ENCODE results near the gene LRRC61. TPM values are rescaled to one million over a fixed set of nuclear protein-coding genes. Genes with fewer than 3 reads are reported as not detected.
"Not testable (repeated sequence)": the region's sequence is repeated elsewhere in the genome, so short reads cannot be mapped to it uniquely, and the experiment has no call there.

Gene LRRC61
- total and polyA plus RNA-seq, 10 donors = 4.2 to 21.7 (median 11.4) TPM

DNA sequence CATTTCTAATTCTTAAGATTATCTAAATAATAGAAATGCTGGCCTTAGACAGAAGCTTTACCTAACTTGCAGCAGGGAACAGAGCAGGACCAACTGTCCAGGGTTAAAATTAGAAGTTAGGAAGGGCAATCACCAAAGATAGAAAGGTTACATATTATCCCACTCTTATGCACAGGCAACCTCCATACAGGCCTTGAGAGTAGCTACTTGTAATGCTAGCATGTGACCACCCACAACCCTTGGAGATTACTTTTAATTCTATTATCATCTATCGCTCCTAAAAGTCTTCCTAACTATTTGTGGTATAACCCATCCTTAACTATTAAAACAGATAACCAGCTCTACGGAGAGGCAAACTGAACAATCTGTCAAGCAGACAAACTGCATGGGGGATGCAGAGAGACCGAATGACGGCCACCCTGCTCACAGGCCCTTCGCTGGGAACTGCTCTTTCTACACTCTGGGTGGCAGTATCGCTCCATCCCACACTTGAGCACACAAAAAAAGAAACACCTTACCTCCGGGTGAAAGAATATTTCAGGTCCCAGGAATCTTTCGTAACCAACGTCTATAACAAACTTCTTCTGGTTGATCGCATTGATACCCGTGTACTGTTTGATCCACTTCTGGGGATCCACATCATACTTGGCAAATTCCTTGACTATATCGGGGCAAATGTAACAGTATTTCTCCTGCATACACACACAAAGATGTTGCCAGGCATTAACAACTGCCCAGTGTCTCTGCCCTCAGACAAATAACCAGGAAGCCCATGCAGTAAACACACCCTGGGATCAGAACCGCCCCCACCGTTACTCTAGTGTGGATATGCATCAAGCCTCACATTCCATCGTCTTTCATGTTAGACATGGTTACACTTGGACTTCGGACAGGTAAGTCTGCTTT lies 37.1 kb upstream of the LRRC61 start:
- H3K4me3 ChIP-seq; DNase-seq; H3K27me3 ChIP-seq (replicated peaks in 1 of 7); H3K9me3 ChIP-seq; intact Hi-C loops (cut with DNase I; ENCODE audit: low total_unique reads); H3K4me1 ChIP-seq; H3K36me3 ChIP-seq; H3K27ac ChIP-seq: not testable (repeated sequence)
- TF ChIP-seq, protein P1, sequence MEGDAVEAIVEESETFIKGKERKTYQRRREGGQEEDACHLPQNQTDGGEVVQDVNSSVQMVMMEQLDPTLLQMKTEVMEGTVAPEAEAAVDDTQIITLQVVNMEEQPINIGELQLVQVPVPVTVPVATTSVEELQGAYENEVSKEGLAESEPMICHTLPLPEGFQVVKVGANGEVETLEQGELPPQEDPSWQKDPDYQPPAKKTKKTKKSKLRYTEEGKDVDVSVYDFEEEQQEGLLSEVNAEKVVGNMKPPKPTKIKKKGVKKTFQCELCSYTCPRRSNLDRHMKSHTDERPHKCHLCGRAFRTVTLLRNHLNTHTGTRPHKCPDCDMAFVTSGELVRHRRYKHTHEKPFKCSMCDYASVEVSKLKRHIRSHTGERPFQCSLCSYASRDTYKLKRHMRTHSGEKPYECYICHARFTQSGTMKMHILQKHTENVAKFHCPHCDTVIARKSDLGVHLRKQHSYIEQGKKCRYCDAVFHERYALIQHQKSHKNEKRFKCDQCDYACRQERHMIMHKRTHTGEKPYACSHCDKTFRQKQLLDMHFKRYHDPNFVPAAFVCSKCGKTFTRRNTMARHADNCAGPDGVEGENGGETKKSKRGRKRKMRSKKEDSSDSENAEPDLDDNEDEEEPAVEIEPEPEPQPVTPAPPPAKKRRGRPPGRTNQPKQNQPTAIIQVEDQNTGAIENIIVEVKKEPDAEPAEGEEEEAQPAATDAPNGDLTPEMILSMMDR (IDR thresholded peaks at IDR 0.05 in 8 of 11, conservative IDR thresholded peaks at IDR 0.05 in 3 of 11) = peak; percentile 30 to 75 (median 53)
- WGBS, 5 donors = 36 to 47% (median 44%) methylated on average over 15 to 16 of the region's 16 CpGs

DNA sequence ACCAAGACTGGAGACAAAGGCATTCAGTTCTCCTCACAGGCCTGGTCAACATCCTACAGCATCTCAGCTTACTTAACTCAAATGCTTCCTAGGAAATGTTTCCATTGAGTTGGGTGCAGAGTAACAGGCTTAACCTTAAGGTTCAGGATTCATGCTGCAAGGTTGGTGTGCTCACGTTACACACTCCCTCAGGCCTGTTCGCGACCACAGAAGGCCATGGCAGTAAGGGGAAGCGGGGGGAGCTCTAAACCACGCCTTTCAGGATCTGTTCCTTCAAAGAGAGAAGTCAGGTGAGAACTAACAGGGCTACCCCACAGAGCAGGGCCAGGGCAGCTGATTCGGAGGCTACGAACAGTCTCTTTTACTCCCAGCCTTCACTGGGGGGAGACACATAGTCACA lies 35.3 kb upstream of the LRRC61 start:
- WGBS, 5 donors = 57 to 70% (median 69%) methylated on average over 5 to 7 of the region's 7 CpGs
- intact Hi-C loops (cut with DNase I; ENCODE audit: low total_unique reads); H3K4me3 ChIP-seq; H3K27me3 ChIP-seq (replicated peaks in 1 of 7); H3K9me3 ChIP-seq; DNase-seq; H3K36me3 ChIP-seq; H3K27ac ChIP-seq; H3K4me1 ChIP-seq: not testable (repeated sequence)

DNA sequence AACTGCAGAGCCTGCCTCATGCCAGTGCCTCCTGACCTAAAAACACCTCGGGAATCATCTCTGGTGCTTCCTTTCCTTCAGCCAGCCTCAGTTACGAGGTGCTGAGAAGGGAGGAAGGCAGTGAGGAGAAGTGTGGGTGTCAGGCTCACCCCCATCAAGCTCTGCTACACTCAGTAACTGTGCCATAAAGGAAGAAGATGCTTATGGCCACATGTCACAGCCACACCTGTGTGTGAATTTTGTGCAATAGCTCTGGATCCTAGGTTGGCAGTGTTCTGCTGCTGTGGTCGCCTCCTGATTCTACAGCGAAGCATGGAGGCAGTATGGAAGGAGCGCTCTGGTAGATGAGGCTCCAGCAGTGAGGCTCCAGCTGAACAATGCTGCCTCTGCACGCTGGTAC lies 34.3 kb upstream of the LRRC61 start:
- H3K9me3 ChIP-seq; DNase-seq; H3K27ac ChIP-seq; intact Hi-C loops (cut with DNase I; ENCODE audit: low total_unique reads); H3K4me3 ChIP-seq; H3K36me3 ChIP-seq; H3K4me1 ChIP-seq; H3K27me3 ChIP-seq (replicated peaks in 1 of 7): not testable (repeated sequence)
- WGBS, 5 donors = 84 to 97% (median 91%) methylated on average over 3 to 5 of the region's 6 CpGs

DNA sequence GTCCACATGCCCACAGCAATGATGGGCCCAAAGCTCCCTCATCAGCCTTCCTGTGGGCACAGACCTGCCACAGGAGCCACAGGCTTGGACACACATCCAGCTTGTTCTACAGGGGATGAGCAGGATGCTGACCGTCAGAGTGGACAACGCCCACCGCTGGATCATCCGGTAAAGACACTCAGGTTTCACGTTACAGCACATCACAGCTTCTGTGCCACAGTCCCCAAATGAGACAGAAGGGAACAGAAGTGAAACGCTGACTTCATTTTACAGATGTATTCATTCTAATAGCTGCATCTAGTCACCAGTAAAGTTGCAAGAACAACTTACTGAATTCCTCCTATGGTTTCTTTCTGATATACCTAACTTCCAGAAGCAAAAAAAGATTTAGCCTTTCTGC lies 32.8 kb upstream of the LRRC61 start:
- DNase-seq; H3K36me3 ChIP-seq; H3K4me1 ChIP-seq; H3K27ac ChIP-seq; H3K27me3 ChIP-seq (replicated peaks in 1 of 7); intact Hi-C loops (cut with DNase I; ENCODE audit: low total_unique reads); H3K4me3 ChIP-seq; H3K9me3 ChIP-seq: not testable (repeated sequence)
- 64 to 90% (median 79%) methylated on average over 4 to 6 of the region's 6 CpGs for WGBS, 5 donors

DNA sequence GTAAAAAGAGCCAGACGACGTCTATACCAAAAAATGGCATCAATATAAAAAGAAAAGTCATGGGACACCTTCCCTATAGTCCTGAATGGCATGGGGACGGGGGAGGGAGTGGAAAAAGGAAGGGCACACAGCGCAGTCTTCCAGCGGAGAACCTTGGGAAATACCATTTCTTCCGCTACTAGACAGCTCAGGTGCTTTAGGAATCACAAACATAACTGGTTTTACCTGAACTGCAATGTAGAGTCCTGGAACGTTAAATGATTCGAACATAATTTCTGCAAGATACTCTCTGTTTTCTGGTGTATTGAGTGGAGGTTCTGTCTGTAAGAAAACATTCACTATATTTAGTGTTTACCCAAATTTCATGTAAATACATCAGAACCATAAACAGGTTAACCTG lies 28.1 kb upstream of the LRRC61 start:
- DNase-seq; H3K36me3 ChIP-seq; intact Hi-C loops (cut with DNase I; ENCODE audit: low total_unique reads); H3K4me1 ChIP-seq; H3K9me3 ChIP-seq; H3K27ac ChIP-seq; H3K27me3 ChIP-seq (replicated peaks in 1 of 7); H3K4me3 ChIP-seq: not testable (repeated sequence)
- WGBS, 5 donors = 88 to 96% (median 96%) methylated on average over 7 to 8 of the region's 8 CpGs

DNA sequence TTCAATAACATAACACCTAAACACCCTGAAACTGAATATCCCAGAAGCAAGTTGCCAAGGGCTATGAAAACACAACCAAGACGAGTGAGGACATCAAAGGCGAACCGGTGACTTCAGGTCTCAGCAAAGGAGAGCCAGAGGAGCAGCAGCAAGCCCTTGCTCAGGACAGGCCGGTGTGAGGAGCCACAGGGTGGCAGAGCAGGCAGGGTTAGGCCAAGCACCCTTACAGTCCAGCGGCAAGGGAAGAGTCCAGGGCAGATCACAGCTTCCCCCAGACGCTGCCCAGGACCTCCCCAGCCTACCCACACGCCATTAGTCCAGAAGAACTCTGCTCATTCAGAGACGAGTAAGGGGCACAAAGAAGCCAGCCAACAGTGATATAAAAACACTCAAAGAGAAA lies 27.5 kb upstream of the LRRC61 start:
- 71 to 94% (median 83%) methylated on average over 1 to 3 of the region's 8 CpGs for whole genome bisulfite sequencing, 5 donors
- intact Hi-C loops (cut with DNase I; ENCODE audit: low total_unique reads); H3K4me3 ChIP-seq; H3K4me1 ChIP-seq; H3K27ac ChIP-seq; DNase-seq; H3K36me3 ChIP-seq; H3K9me3 ChIP-seq; H3K27me3 ChIP-seq (replicated peaks in 1 of 7): not testable (repeated sequence)

DNA sequence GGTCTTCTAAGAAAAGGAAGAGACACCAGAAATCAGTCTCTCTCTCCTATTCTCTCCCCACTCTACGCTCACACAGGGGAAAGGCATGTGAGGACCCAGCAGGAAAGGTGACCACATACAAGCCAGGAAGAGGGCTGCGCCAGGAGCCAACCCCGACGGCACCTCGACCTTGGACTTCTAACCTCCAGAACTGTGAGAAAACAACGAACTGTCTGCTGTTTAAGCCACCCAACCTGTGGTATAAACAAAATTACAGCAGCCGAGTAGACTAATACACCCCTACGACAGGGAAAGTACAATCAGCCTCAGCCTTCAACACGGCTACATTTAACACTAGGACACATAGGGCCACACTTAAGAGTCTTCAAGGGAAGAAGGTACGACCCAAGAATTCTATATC lies 26.4 kb upstream of the LRRC61 start:
- H3K27ac ChIP-seq; DNase-seq; H3K4me3 ChIP-seq; intact Hi-C loops (cut with DNase I; ENCODE audit: low total_unique reads); H3K27me3 ChIP-seq (replicated peaks in 1 of 7); H3K9me3 ChIP-seq; H3K36me3 ChIP-seq; H3K4me1 ChIP-seq: not testable (repeated sequence)
- 78 to 88% (median 78%) methylated on average over 7 to 9 of the region's 10 CpGs for WGBS, 5 donors

DNA sequence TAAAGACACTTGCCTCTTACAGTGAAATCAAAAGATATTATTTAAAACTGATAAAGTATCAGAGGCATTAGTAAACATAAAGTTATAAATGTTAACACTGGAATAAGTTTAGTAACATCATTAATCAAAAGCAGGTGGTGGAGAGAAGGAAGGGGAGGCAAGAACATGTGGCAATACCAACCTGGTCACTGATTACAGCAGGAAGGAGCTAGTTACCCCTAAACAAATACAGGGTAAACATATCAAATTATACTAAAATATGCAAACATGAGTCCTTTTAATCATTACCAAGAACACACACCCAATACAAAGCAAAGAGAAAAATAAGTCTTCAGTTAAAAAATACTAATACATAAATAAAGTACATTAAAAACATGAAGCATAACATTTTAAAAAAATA lies 25.2 kb upstream of the LRRC61 start:
- DNase-seq; H3K36me3 ChIP-seq; H3K9me3 ChIP-seq; intact Hi-C loops (cut with DNase I; ENCODE audit: low total_unique reads); H3K4me3 ChIP-seq; H3K27me3 ChIP-seq (replicated peaks in 1 of 7); H3K4me1 ChIP-seq; H3K27ac ChIP-seq: not testable (repeated sequence)

DNA sequence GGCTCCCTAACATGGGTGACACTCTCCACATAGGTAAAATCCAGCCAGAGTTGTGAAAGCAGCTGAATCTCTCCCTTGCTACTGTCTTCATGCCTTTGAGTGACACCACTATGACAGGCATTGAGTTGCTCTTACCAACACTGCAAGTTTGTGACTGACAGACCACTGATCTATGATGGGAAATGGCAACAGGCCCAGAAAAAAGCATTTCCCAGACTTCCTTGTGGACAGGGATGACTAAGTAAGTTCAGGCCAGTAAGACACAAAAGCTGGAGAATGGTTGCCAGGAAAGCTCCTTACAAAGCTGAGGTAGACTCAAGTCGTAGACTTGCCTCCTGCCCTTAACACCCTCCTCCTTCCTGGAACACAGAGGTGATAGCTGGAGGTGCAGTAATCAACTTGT lies 20.2 kb upstream of the LRRC61 start:
- intact Hi-C loops (cut with DNase I; ENCODE audit: low total_unique reads); H3K4me1 ChIP-seq; H3K27ac ChIP-seq; H3K4me3 ChIP-seq; H3K36me3 ChIP-seq; H3K9me3 ChIP-seq; H3K27me3 ChIP-seq (replicated peaks in 1 of 7); DNase-seq: not testable (repeated sequence)
- WGBS, 5 donors = 65 to 92% (median 78%) methylated on average over 1 of the region's 1 CpG

DNA sequence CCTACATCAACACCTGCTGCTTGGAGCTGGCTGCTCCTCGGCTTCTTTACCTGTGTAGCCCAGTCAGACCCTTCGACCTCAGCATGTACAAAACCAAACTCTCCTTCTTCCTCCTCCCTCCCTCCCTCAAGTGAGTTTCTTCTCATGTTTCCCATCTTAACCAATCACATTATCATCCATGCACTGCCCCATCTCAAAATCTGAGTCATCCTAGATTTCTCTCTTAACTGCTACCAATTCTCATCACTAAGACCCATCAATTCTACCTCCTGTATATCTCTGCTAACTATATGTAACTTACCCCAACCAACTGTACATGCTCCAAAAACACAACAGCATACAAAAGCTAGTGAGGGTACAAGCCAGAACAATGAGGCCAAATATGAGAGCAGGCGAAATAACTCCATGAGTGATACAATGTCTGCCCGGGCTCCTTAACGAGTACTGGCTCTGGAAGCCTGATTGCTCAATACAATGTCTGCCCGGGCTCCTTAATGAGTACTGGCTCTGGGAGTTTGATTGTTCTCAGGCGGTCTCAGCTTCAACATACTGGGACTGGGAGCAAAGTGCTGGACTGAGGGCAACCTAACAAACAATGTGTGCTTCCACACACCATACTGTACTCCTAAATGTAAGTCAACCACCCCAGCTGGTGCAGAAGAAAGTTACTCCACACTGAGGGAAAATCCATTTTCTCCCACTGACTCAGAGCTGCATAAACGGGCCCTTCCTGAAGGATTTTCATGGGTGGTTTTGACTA lies 18.5 kb upstream of the LRRC61 start:
- intact Hi-C loops (cut with DNase I; ENCODE audit: low total_unique reads) = not testable (repeated sequence)

More for the DNA sequence above, 18.5 kb upstream of the LRRC61 start:
- H3K36me3 ChIP-seq; DNase-seq; H3K27me3 ChIP-seq (replicated peaks in 1 of 7); H3K9me3 ChIP-seq; H3K4me1 ChIP-seq; H3K4me3 ChIP-seq; H3K27ac ChIP-seq: not testable (repeated sequence)
- 72 to 81% (median 78%) methylated on average over 4 to 8 of the region's 8 CpGs for WGBS, 5 donors
